ENCODE data around the gene COMMD7. TPM values are rescaled to one million over a fixed set of nuclear protein-coding genes. Genes with fewer than 3 reads are reported as not detected.

Gene COMMD7
- total and polyA plus RNA-seq, 9 of the 15 experiments (the other 6 are each of a cell fraction or from before 2014, with no cell fraction given) = 11.9 to 69.1 (median 34.7) TPM

- TF ChIP-seq ESRRB (CRISPR knock-in tag; IDR thresholded peaks at IDR 0.05; ENCODE audit: borderline replicate concordance) (no peak), ZC3H8 (IDR thresholded peaks at IDR 0.05) (no peak), TFAM (CRISPR knock-in tag; conservative IDR thresholded peaks at IDR 0.05) (no peak), MCM7 (IDR thresholded peaks at IDR 0.05) (no peak), ZNF778 (CRISPR knock-in tag; IDR thresholded peaks at IDR 0.05) (no peak), ZNF232 (CRISPR knock-in tag; IDR thresholded peaks at IDR 0.05) (no peak), NFE2L1 (tag; IDR thresholded peaks at IDR 0.05; ENCODE audit: borderline replicate concordance, low read depth) (no peak), PHB (CRISPR knock-in tag; IDR thresholded peaks at IDR 0.05) (no peak), ZBTB7A (IDR thresholded peaks at IDR 0.05; ENCODE audit: borderline replicate concordance, control insufficient read depth, low read depth, low read length) (peak; percentile 83), ZNF23 (CRISPR knock-in tag; IDR thresholded peaks at IDR 0.05) (no peak), HNRNPUL1 (IDR thresholded peaks at IDR 0.05; ENCODE audit: low read length) (no peak), JUND (IDR thresholded peaks at IDR 0.05; ENCODE audit: borderline replicate concordance, low read depth, low read length) (no peak), JUND (tag; IDR thresholded peaks at IDR 0.05; ENCODE audit: borderline replicate concordance, low read depth, low read length) (no peak), ZNF785 (CRISPR knock-in tag; IDR thresholded peaks at IDR 0.05) (no peak), ZNF589 (CRISPR knock-in tag; IDR thresholded peaks at IDR 0.05; ENCODE audit: low read depth) (no peak), NFE2 (IDR thresholded peaks at IDR 0.05; ENCODE audit: low read depth) (no peak), NCOA2 (IDR thresholded peaks at IDR 0.05; ENCODE audit: partially characterized antibody in 2 of 2) (no peak), CHD2 (IDR thresholded peaks at IDR 0.05; ENCODE audit: low read depth, low read length) (no peak; the same call in 1 of the 2 replicates), TAF1 (IDR thresholded peaks at IDR 0.05; ENCODE audit: control insufficient read depth, extremely low read depth, insufficient read depth, low read length, severe bottlenecking) (peak; percentile 7), BRF1 (IDR thresholded peaks at IDR 0.05; ENCODE audit: borderline replicate concordance, extremely low read depth, insufficient read length) (no peak), ZNF175 (CRISPR knock-in tag; IDR thresholded peaks at IDR 0.05; ENCODE audit: low read depth) (no peak), ZFPM2 (CRISPR knock-in tag; IDR thresholded peaks at IDR 0.05) (no peak), HBP1 (CRISPR knock-in tag; IDR thresholded peaks at IDR 0.05) (no peak), CBFA2T2 (conservative IDR thresholded peaks at IDR 0.05) (no peak), ZNF311 (CRISPR knock-in tag; IDR thresholded peaks at IDR 0.05) (no peak), EP400 (IDR thresholded peaks at IDR 0.05) (peak; percentile 47; the same call in 1 of the 2 replicates), CBFA2T3 (IDR thresholded peaks at IDR 0.05) (peak; percentile 16; the same call in 1 of the 2 replicates), ZNF143 (CRISPR knock-in tag; IDR thresholded peaks at IDR 0.05) (peak; percentile 49; the same call in 1 of the 2 replicates)
- TF ChIP-seq, protein P1, sequence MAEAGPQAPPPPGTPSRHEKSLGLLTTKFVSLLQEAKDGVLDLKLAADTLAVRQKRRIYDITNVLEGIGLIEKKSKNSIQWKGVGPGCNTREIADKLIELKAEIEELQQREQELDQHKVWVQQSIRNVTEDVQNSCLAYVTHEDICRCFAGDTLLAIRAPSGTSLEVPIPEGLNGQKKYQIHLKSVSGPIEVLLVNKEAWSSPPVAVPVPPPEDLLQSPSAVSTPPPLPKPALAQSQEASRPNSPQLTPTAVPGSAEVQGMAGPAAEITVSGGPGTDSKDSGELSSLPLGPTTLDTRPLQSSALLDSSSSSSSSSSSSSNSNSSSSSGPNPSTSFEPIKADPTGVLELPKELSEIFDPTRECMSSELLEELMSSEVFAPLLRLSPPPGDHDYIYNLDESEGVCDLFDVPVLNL (CRISPR knock-in tag; IDR thresholded peaks at IDR 0.05; ENCODE audit: low read depth) = no peak
Observed at GRCh38 chr20:32764005-32764960, 21.0 kb upstream of the COMMD7 start (continued).
